Sigmoid colon (tissue), 7 donors: ENCODE measurements around the gene CREB1. TPM values are rescaled to one million over a fixed set of nuclear protein-coding genes. Genes with fewer than 3 reads are reported as not detected.

ENCODE experiments used
- DNase-seq: peaks from one replicate; pipeline ENCODE4 v3.0.0-alpha.2; 2019
- H3K27ac ChIP-seq, 4 donors: fragments of 200-600 bp; sonication (generic); one replicate each; pipeline ENCODE4 v1.5.1; 2016 to 2019; ENCODE audit warnings: mild to moderate bottlenecking in 1 of 4
- H3K27me3 ChIP-seq, 3 donors: fragments of 200-600 bp; sonication (generic); one replicate each; pipeline ENCODE4 v1.5.1; 2019; ENCODE audit warnings: mild to moderate bottlenecking in 1 of 3
- H3K36me3 ChIP-seq, 4 donors: fragments of 200-600 bp; sonication (generic); one replicate each; pipeline ENCODE4 v1.5.1; 2016 to 2019
- H3K4me1 ChIP-seq, 4 donors: fragments of 200-600 bp; sonication (generic); one replicate each; pipeline ENCODE4 v1.5.1; 2017 to 2019
- H3K4me3 ChIP-seq, 4 donors: fragments of 200-600 bp; sonication (generic); one replicate each; pipeline ENCODE4 v1.5.1; 2017 to 2019; ENCODE audit warnings: mild to moderate bottlenecking in 2 of 4, moderate library complexity in 1 of 4
- H3K9me3 ChIP-seq, 4 donors: fragments of 200-600 bp in 3 of 4; sonication (generic) in 3 of 4; one replicate each; pipeline versions ENCODE4 v1.5.1 to v1.6.1; 2013 to 2019
- EP300 ChIP-seq, 4 donors: sonication (generic); formaldehyde crosslinking; IDR thresholded peaks; one replicate each; pipeline ENCODE4 v1.6.1; 2017; ENCODE audit warnings: antibody characterized with exemption in 4 of 4
- POLR2A ChIP-seq, 2 donors: fragments of 450-650 bp; IDR thresholded peaks; one replicate each; pipeline ENCODE4 v1.6.1; 2016; ENCODE audit warnings: antibody characterized with exemption in 2 of 2, mild to moderate bottlenecking in 2 of 2, moderate library complexity in 2 of 2
- POLR2AphosphoS5 ChIP-seq, 4 donors: sonication (generic); formaldehyde crosslinking; IDR thresholded peaks; one replicate each; pipeline ENCODE4 v1.6.1; 2017; ENCODE audit warnings: antibody characterized with exemption in 4 of 4
- WGBS, 2 donors: extraction: QIAGEN DNeasy Blood & Tissue Kit; methylation state at CpG; one replicate each; pipeline ENCODE4 v1.1.7; 2013; 5-methylcytosine and 5-hydroxymethylcytosine counted together
- intact Hi-C: fragments of 100-400 bp; cut with DNase I; formaldehyde crosslinking; loops from one replicate; pipeline ENCODE4 v1.15.1; 2023
- polyA plus RNA-seq, 3 donors: library from polyadenylated mRNA; stranded (reverse); fragments of 200-250 nt; gene quantifications; one replicate each; pipeline ENCODE4 v1.2.3, GENCODE V29; 2013
- total RNA-seq, 4 donors: library from RNA; depleted of rRNA; stranded (reverse); fragments of >200 nt; gene quantifications; one replicate each; pipeline ENCODE4 v1.1.0, GENCODE V29; 2016
- TF ChIP-seq, protein P1 (sequence below), 4 experiments: fragments of 450-650 bp in 3 of 4; fragments of 200-600 bp in 1 of 4; IDR thresholded peaks; one replicate each; pipeline ENCODE4 v1.5.1; 2016 to 2019; ENCODE audit warnings: antibody characterized with exemption in 4 of 4, mild to moderate bottlenecking in 3 of 4, moderate library complexity in 2 of 4
- donor health status: healthy with polysubstance abuse.
- donor health status: Bipolar disorder and iron deficiency.
- donor health status: healthy.

The CREB1 gene
- total and polyA plus RNA-seq, 7 donors, result 7.2 to 52.0 (median 31.3) TPM

DNA sequence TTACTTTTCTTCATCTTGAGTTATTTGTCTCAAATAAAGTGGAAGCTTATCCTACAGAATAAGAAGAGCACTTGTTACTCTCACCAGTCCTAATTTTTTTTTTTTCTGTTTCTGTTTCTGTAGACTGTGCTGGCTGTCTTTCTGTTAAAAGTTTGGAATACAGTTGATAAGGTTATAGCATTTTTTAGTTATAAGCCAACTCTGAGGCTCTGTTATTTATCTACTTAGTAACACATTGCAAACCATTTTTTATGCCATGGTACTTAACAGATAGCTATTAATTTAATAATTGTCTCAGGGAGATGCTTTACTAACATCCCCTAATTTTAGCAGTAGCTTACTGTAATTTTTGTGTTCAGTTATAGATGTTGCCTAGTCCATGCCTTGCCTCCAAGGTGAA is 37.9 kb downstream of the CREB1 start:
- peaks cover 0 to 53% (median 4%) of the 10 kb centered on the region in 4 donors for H3K36me3 ChIP-seq
- no peaks in the 10 kb centered on the region for H3K27me3 ChIP-seq
- no peaks in the 10 kb centered on the region for H3K9me3 ChIP-seq
- H3K27ac ChIP-seq, result no peak overlapping the region
- intact Hi-C loops, result no loop called here
- H3K4me3 ChIP-seq, result no peak overlapping the region
- H3K4me1 ChIP-seq, result no peaks in the 10 kb centered on the region
- TF ChIP-seq POLR2AphosphoS5 (IDR thresholded peaks at IDR 0.05), result no peak
- TF ChIP-seq, protein P1, sequence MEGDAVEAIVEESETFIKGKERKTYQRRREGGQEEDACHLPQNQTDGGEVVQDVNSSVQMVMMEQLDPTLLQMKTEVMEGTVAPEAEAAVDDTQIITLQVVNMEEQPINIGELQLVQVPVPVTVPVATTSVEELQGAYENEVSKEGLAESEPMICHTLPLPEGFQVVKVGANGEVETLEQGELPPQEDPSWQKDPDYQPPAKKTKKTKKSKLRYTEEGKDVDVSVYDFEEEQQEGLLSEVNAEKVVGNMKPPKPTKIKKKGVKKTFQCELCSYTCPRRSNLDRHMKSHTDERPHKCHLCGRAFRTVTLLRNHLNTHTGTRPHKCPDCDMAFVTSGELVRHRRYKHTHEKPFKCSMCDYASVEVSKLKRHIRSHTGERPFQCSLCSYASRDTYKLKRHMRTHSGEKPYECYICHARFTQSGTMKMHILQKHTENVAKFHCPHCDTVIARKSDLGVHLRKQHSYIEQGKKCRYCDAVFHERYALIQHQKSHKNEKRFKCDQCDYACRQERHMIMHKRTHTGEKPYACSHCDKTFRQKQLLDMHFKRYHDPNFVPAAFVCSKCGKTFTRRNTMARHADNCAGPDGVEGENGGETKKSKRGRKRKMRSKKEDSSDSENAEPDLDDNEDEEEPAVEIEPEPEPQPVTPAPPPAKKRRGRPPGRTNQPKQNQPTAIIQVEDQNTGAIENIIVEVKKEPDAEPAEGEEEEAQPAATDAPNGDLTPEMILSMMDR (IDR thresholded peaks at IDR 0.05), result no peak
- no peak for TF ChIP-seq POLR2A (IDR thresholded peaks at IDR 0.05)
- TF ChIP-seq EP300 (IDR thresholded peaks at IDR 0.05), result no peak
- no peak for DNase-seq

DNA sequence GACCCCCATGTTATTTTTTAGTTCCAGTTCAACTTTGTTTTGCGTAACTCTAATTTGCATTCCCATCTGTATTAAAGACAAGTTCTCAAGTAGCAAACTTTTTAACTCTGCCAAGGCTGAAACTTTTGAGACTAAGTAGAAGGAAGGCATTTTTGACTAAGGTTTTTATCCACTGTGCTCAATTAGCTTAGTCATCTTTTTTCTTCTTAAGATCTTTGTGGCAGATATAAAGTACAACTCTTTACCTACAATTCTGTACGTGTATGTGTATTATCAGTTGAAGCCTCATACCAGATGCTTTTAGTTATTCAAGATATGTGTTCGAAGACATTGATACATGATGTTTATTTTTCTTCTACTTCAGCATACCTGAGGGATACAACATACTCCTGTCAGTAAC is 41.6 kb downstream of the CREB1 start:
- H3K36me3 ChIP-seq, result peaks cover 0 to 83% (median 2%) of the 10 kb centered on the region in 4 donors
- DNase-seq, result no peak
- no peaks in the 10 kb centered on the region for H3K4me1 ChIP-seq
- intact Hi-C loops, result no loop called here
- TF ChIP-seq EP300 (IDR thresholded peaks at IDR 0.05), result no peak
- TF ChIP-seq, protein P1 (IDR thresholded peaks at IDR 0.05), result no peak
- TF ChIP-seq POLR2A (IDR thresholded peaks at IDR 0.05), result no peak
- TF ChIP-seq POLR2AphosphoS5 (IDR thresholded peaks at IDR 0.05), result no peak
- no peak overlapping the region for H3K4me3 ChIP-seq
- H3K27ac ChIP-seq, result no peak overlapping the region
- no peaks in the 10 kb centered on the region for H3K9me3 ChIP-seq
- H3K27me3 ChIP-seq, result no peaks in the 10 kb centered on the region
- WGBS, 2 donors, result 93 to 95% methylated on average over 3 of the region's 3 CpGs

DNA sequence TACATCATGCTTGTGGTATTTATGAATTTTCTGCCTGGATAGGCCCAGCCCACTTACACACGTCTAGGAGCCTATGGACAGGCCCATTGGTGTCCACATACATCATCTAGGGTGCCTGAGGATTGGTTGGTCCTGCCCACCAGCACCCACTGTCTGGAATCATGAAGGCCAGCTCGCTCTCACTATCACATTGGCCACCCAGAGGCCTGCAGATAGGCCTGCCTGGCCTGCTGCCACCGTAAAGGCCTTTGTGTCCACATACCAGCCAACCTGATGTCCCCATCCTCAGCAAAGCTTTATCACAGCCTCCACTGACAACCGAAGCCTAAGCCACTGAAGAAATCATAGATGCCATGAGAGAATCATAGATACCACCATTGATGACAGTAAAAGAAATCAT is 55.2 kb downstream of the CREB1 start:
- Histone ChIP-seq H3K4me1 (no peaks in the 10 kb centered on the region), H3K9me3 (no peaks in the 10 kb centered on the region), H3K27ac (no peak overlapping the region), H3K36me3 (peaks cover 9 to 67% (median 14%) of the 10 kb centered on the region in 4 donors), H3K4me3 (no peak overlapping the region), H3K27me3 (no peaks in the 10 kb centered on the region)
- intact Hi-C loops, result no loop called here
- TF ChIP-seq, protein P1 (IDR thresholded peaks at IDR 0.05), result no peak
- no peak for TF ChIP-seq POLR2AphosphoS5 (IDR thresholded peaks at IDR 0.05)
- no peak for TF ChIP-seq EP300 (IDR thresholded peaks at IDR 0.05)
- no peak for TF ChIP-seq POLR2A (IDR thresholded peaks at IDR 0.05)
- 97 to 99% methylated on average over 4 of the region's 4 CpGs for WGBS, 2 donors
- DNase-seq, result no peak

GRCh38 chr2:207587305-207587704 is 57.5 kb downstream of the CREB1 start:
- Histone ChIP-seq H3K4me1 (no peaks in the 10 kb centered on the region), H3K27me3 (no peaks in the 10 kb centered on the region), H3K36me3 (peaks cover 5 to 63% (median 8%) of the 10 kb centered on the region in 4 donors), H3K9me3 (peaks cover 0 to 5% (median 0%) of the 10 kb centered on the region in 4 donors), H3K27ac (no peak overlapping the region), H3K4me3 (no peak overlapping the region)
- WGBS, 2 donors, result 95 to 97% methylated on average over 7 of the region's 7 CpGs
- intact Hi-C loops, result no loop called here
- DNase-seq, result no peak
- TF ChIP-seq, protein P1 (IDR thresholded peaks at IDR 0.05), result no peak
- TF ChIP-seq POLR2A (IDR thresholded peaks at IDR 0.05), result no peak
- TF ChIP-seq EP300 (IDR thresholded peaks at IDR 0.05), result no peak
- TF ChIP-seq POLR2AphosphoS5 (IDR thresholded peaks at IDR 0.05), result no peak

GRCh38 chr2:207589143-207589542 is 59.4 kb downstream of the CREB1 start:
- TF ChIP-seq POLR2A (IDR thresholded peaks at IDR 0.05) (no peak), EP300 (IDR thresholded peaks at IDR 0.05) (no peak), POLR2AphosphoS5 (IDR thresholded peaks at IDR 0.05) (no peak)
- TF ChIP-seq, protein P1 (IDR thresholded peaks at IDR 0.05), result no peak
- peaks cover 5 to 68% (median 8%) of the 10 kb centered on the region in 4 donors for H3K36me3 ChIP-seq
- no peak overlapping the region for H3K27ac ChIP-seq
- intact Hi-C loops, result no loop called here
- peaks cover 0 to 10% (median 0%) of the 10 kb centered on the region in 4 donors for H3K9me3 ChIP-seq
- no peak for DNase-seq
- H3K4me3 ChIP-seq, result no peak overlapping the region
- H3K27me3 ChIP-seq, result no peaks in the 10 kb centered on the region
- no peaks in the 10 kb centered on the region for H3K4me1 ChIP-seq
